GM19043 (cell line): ENCODE data around the gene ADGRG3.
"Not testable (repeated sequence)": the region's sequence is repeated elsewhere in the genome, so short reads cannot be mapped to it uniquely, and the experiment has no call there.

ENCODE experiments used
- ATAC-seq: cut with Tn5 transposase; IDR thresholded peaks from one replicate; pipeline ENCODE4 v1.9.1; 2021; ENCODE audit warnings: low read depth; ENCODE audit not compliant: unreplicated experiment

ADGRG3 gene

GRCh38 chr16:57661936-57662906 lies 5.9 kb upstream of the ADGRG3 start:
- no peak for ATAC-seq

- ATAC-seq = no peak
Measured at GRCh38 chr16:57663436-57663835, 4.7 kb upstream of the ADGRG3 start.

- ATAC-seq = no peak
Measured at GRCh38 chr16:57663917-57664661, 4.0 kb upstream of the ADGRG3 start.

- ATAC-seq = no peak
Measured at GRCh38 chr16:57664662-57665025, 3.5 kb upstream of the ADGRG3 start.

GRCh38 chr16:57665541-57665940 lies 2.6 kb upstream of the ADGRG3 start:
- ATAC-seq = no peak

GRCh38 chr16:57666353-57667047 lies 1.6 kb upstream of the ADGRG3 start:
- ATAC-seq = no peak

- ATAC-seq = no peak
Measured at GRCh38 chr16:57667048-57667525, 1.0 kb upstream of the ADGRG3 start.

- ATAC-seq = no peak
Measured at GRCh38 chr16:57667526-57668262, 412 bp upstream of the ADGRG3 start.

GRCh38 chr16:57668630-57669475 lies 747 bp downstream of the ADGRG3 start:
- ATAC-seq = no peak

- ATAC-seq = no peak
Measured at GRCh38 chr16:57669476-57670162, 1.5 kb downstream of the ADGRG3 start.

- no peak for ATAC-seq
Measured at GRCh38 chr16:57670196-57670595, 2.1 kb downstream of the ADGRG3 start.

GRCh38 chr16:57671451-57671850 lies 3.3 kb downstream of the ADGRG3 start:
- not testable (repeated sequence) for ATAC-seq

GRCh38 chr16:57672416-57672815 lies 4.3 kb downstream of the ADGRG3 start:
- no peak for ATAC-seq

GRCh38 chr16:57672824-57673223 lies 4.7 kb downstream of the ADGRG3 start:
- no peak for ATAC-seq

GRCh38 chr16:57675741-57676551 lies 7.8 kb downstream of the ADGRG3 start:
- no peak for ATAC-seq

GRCh38 chr16:57676553-57677085 lies 8.5 kb downstream of the ADGRG3 start:
- ATAC-seq = no peak

GRCh38 chr16:57677622-57678369 lies 9.7 kb downstream of the ADGRG3 start:
- no peak for ATAC-seq
